Measurements from ENCODE around the gene MPHOSPH8. TPM values are rescaled to one million over a fixed set of nuclear protein-coding genes. Genes with fewer than 3 reads are reported as not detected.

Gene MPHOSPH8
- total RNA-seq, 4 donors from 2014 or later = 17.4 to 65.3 (median 42.2) TPM

DNA sequence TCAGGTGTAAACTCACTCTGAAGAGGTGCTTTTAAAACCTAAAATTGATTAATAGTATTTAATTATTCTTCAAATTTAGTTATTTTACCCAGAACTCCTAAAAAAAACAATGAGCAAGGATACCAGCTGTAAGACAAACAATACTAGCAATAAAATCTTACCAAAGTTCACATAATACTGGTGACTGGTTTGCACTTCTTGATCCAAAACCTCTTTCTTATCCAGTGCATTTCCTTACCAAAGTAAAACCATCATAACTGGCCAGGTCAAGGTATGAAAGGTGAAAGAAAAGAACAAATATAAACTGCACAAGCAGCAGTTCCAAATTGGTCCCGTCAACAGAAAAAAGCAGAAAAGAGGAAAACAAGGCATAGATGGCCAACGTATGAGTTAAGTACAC is 86.6 kb downstream of the MPHOSPH8 start:
- DNase-seq = no peak
- Histone ChIP-seq H3K4me1 (no peaks in the 10 kb centered on the region), H3K36me3 (no peaks in the 10 kb centered on the region), H3K27me3 (no peaks in the 10 kb centered on the region), H3K9me3 (no peaks in the 10 kb centered on the region), H3K4me3 (no peak overlapping the region), H3K27ac (no peak overlapping the region)
- intact Hi-C loops (cut with DNase I; ENCODE audit: low total_unique reads) = no loop called here
- no peak for TF ChIP-seq POLR2A (IDR thresholded peaks at IDR 0.05)
- TF ChIP-seq, protein P1, sequence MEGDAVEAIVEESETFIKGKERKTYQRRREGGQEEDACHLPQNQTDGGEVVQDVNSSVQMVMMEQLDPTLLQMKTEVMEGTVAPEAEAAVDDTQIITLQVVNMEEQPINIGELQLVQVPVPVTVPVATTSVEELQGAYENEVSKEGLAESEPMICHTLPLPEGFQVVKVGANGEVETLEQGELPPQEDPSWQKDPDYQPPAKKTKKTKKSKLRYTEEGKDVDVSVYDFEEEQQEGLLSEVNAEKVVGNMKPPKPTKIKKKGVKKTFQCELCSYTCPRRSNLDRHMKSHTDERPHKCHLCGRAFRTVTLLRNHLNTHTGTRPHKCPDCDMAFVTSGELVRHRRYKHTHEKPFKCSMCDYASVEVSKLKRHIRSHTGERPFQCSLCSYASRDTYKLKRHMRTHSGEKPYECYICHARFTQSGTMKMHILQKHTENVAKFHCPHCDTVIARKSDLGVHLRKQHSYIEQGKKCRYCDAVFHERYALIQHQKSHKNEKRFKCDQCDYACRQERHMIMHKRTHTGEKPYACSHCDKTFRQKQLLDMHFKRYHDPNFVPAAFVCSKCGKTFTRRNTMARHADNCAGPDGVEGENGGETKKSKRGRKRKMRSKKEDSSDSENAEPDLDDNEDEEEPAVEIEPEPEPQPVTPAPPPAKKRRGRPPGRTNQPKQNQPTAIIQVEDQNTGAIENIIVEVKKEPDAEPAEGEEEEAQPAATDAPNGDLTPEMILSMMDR (IDR thresholded peaks at IDR 0.05) = no peak

Other genes starting within 250 kb of the MPHOSPH8 start
- under 1 TPM in 1 of 4 donors, not detected in 3; 0.43 TPM for gene TPTE2, start 72.1 kb upstream of the MPHOSPH8 start, total RNA-seq
- 100 to 1,000 TPM in 1 of 4 donors, 10 to 100 TPM in 3; 58.8 to 110 (median 75.5) TPM for gene PSPC1, start 149.3 kb downstream of the MPHOSPH8 start, total RNA-seq
- gene ZMYM5, start 230.0 kb downstream of the MPHOSPH8 start, total RNA-seq = 10 to 100 TPM in 3 of 4 donors, 1 to 10 TPM in 1; 6.7 to 39.5 (median 25.4) TPM